ENCODE measurements around the gene GABRE. TPM values are rescaled to one million over a fixed set of nuclear protein-coding genes. Genes with fewer than 3 reads are reported as not detected.

The GABRE gene
- total RNA-seq, 4 donors from 2014 or later = 31.4 to 81.0 (median 73.4) TPM

- H3K4me3 ChIP-seq = no peak overlapping the region
- H3K27ac ChIP-seq = no peak overlapping the region
- H3K27me3 ChIP-seq = no peaks in the 10 kb centered on the region
- in situ Hi-C loops (cut with MboI; ENCODE audit: low pct_ligation_motif_present in 1 of 4, low pct_unique_long_range_greater_than_20kb in 1 of 4, low sequenced_read_pairs in 3 of 4) = no loop called here
- no peaks in the 10 kb centered on the region for H3K4me1 ChIP-seq
- H3K36me3 ChIP-seq = no peaks in the 10 kb centered on the region
- 79% methylated on average over 4 of the region's 4 CpGs; no CpG with 5 or more reads in 1 of the 2 donors for WGBS, 2 donors (ENCODE audit: low coverage in 1 of 2)
- intact Hi-C loops (cut with DNase I; ENCODE audit: low total_unique reads) = no loop called here
- TF ChIP-seq POLR2AphosphoS5 (IDR thresholded peaks at IDR 0.05) (no peak), POLR2A (IDR thresholded peaks at IDR 0.05) (no peak)
- no peak for DNase-seq
- no peaks in the 10 kb centered on the region for H3K9me3 ChIP-seq
Observed at GRCh38 chrX:151958101-151958500, 16.4 kb downstream of the GABRE start.

GRCh38 chrX:151954730-151955129 lies 19.7 kb downstream of the GABRE start:
- H3K36me3 ChIP-seq = no peaks in the 10 kb centered on the region
- H3K4me3 ChIP-seq = no peak overlapping the region
- H3K9me3 ChIP-seq = no peaks in the 10 kb centered on the region
- in situ Hi-C loops (cut with MboI; ENCODE audit: low pct_ligation_motif_present in 1 of 4, low pct_unique_long_range_greater_than_20kb in 1 of 4, low sequenced_read_pairs in 3 of 4) (no loop called here), intact Hi-C loops (cut with DNase I; ENCODE audit: low total_unique reads) (no loop called here)
- H3K27me3 ChIP-seq = no peaks in the 10 kb centered on the region
- 93% methylated on average over 15 of the region's 15 CpGs; no CpG with 5 or more reads in 1 of the 2 donors for WGBS, 2 donors (ENCODE audit: low coverage in 1 of 2)
- no peaks in the 10 kb centered on the region for H3K4me1 ChIP-seq
- TF ChIP-seq EP300 (IDR thresholded peaks at IDR 0.05; ENCODE audit: low read depth) (no peak), POLR2AphosphoS5 (IDR thresholded peaks at IDR 0.05) (no peak)
- no peak overlapping the region for H3K27ac ChIP-seq
- DNase-seq = no peak

- Histone ChIP-seq H3K27me3 (no peaks in the 10 kb centered on the region), H3K36me3 (no peaks in the 10 kb centered on the region), H3K9me3 (no peaks in the 10 kb centered on the region), H3K27ac (no peak overlapping the region), H3K4me3 (no peak overlapping the region), H3K4me1 (no peaks in the 10 kb centered on the region)
- no peak for DNase-seq
- in situ Hi-C loops (cut with MboI; ENCODE audit: low pct_ligation_motif_present in 1 of 4, low pct_unique_long_range_greater_than_20kb in 1 of 4, low sequenced_read_pairs in 3 of 4) = no loop called here
- TF ChIP-seq CTCF (IDR thresholded peaks at IDR 0.05) (no peak), POLR2AphosphoS5 (IDR thresholded peaks at IDR 0.05) (no peak), POLR2A (IDR thresholded peaks at IDR 0.05) (no peak)
- intact Hi-C loops (cut with DNase I; ENCODE audit: low total_unique reads) = no loop called here
Observed at GRCh38 chrX:151938172-151938571, 36.3 kb downstream of the GABRE start.

- in situ Hi-C loops (cut with MboI; ENCODE audit: low pct_ligation_motif_present in 1 of 4, low pct_unique_long_range_greater_than_20kb in 1 of 4, low sequenced_read_pairs in 3 of 4) = no loop called here
Observed at GRCh38 chrX:151935358-151935757, 39.1 kb downstream of the GABRE start.

GRCh38 chrX:151929126-151929525 lies 45.4 kb downstream of the GABRE start:
- H3K4me1 ChIP-seq = no peaks in the 10 kb centered on the region
- no peaks in the 10 kb centered on the region for H3K27me3 ChIP-seq
- H3K36me3 ChIP-seq = no peaks in the 10 kb centered on the region
- H3K9me3 ChIP-seq = no peaks in the 10 kb centered on the region
- intact Hi-C loops (cut with DNase I; ENCODE audit: low total_unique reads) = no loop called here
- no peak for DNase-seq
- WGBS, 2 donors (ENCODE audit: low coverage in 1 of 2) = 58% methylated on average over 4 of the region's 4 CpGs; no CpG with 5 or more reads in 1 of the 2 donors
- TF ChIP-seq POLR2A (IDR thresholded peaks at IDR 0.05) (no peak), POLR2AphosphoS5 (IDR thresholded peaks at IDR 0.05) (no peak), CTCF (IDR thresholded peaks at IDR 0.05) (no peak), EP300 (IDR thresholded peaks at IDR 0.05; ENCODE audit: low read depth) (no peak)
- H3K27ac ChIP-seq = no peak overlapping the region
- in situ Hi-C loops (cut with MboI; ENCODE audit: low pct_ligation_motif_present in 1 of 4, low pct_unique_long_range_greater_than_20kb in 1 of 4, low sequenced_read_pairs in 3 of 4) = no loop called here
- no peak overlapping the region for H3K4me3 ChIP-seq

More at GRCh38 chrX:151935358-151935757, 39.1 kb downstream of the GABRE start:
- WGBS, 2 donors (ENCODE audit: low coverage in 1 of 2) = 84 to 100% methylated on average over 1 of the region's 1 CpG
- Histone ChIP-seq H3K9me3 (no peaks in the 10 kb centered on the region), H3K36me3 (no peaks in the 10 kb centered on the region), H3K27me3 (no peaks in the 10 kb centered on the region), H3K27ac (no peak overlapping the region), H3K4me3 (no peak overlapping the region), H3K4me1 (no peaks in the 10 kb centered on the region)
- no peak for DNase-seq
- TF ChIP-seq POLR2A (IDR thresholded peaks at IDR 0.05) (no peak), EP300 (IDR thresholded peaks at IDR 0.05; ENCODE audit: low read depth) (no peak), CTCF (IDR thresholded peaks at IDR 0.05) (no peak), POLR2AphosphoS5 (IDR thresholded peaks at IDR 0.05) (no peak)
- intact Hi-C loops (cut with DNase I; ENCODE audit: low total_unique reads) = no loop called here

Data from transverse colon (tissue), 4 donors.